ENCODE measurements around the gene ST3GAL4.

Gene ST3GAL4

GRCh38 chr11:126398296-126398695 lies 42.8 kb downstream of the ST3GAL4 start:
- intact Hi-C loops (cut with DNase I), result no loop called here
- peak in 2 of 10 donors; percentile 49 to 59 for DNase-seq

GRCh38 chr11:126398721-126399120 lies 43.2 kb downstream of the ST3GAL4 start:
- DNase-seq, result peak in 1 of 10 donors; percentile 57
- intact Hi-C loops (cut with DNase I), result no loop called here

DNA sequence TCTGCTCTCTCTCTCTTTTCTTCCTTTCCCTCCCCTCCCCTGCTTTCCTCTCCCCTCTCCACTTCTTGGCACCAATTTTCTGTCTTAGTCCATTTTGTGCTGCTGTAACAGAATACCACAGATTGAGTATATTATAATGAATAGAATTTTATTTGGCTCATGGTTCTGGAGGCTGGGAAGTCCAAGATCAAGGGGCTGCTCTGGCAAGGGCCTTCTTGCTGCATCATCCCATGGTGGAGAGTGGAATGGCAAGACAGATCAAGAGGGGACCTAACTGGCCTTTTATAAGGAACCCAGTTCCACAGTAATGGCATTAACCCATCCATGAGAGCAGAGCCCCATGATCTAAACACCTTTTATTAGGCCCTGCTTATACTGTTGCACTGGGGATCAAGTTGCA lies 44.5 kb downstream of the ST3GAL4 start:
- intact Hi-C loops (cut with DNase I), result no loop called here
- DNase-seq, result no peak

DNA sequence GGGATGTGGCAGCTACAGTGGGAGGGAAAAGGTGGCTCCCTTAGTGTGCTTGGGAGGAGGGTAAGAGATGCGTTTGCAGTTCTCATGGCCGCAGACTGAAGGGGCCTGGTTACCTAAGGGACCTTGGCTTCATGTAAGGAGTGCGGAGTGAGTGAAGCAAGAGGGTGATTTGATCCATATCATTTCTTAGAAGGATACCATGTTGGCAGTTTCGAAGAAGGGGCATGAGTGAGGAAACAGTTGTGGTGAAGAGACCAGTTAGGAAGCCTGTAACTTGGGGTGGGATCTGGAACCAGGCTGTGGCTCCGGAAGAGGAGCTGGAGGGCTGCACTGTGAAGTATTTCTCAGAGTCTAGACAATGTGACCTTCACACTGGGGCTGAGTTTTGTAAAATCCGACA lies 45.0 kb downstream of the ST3GAL4 start:
- intact Hi-C loops (cut with DNase I), result no loop called here
- DNase-seq, result peak in 1 of 10 donors; percentile 10

- intact Hi-C loops (cut with DNase I), result no loop called here
- DNase-seq, result peak in 2 of 10 donors; percentile 59
Measured at GRCh38 chr11:126403022-126403581, 47.6 kb downstream of the ST3GAL4 start.

DNA sequence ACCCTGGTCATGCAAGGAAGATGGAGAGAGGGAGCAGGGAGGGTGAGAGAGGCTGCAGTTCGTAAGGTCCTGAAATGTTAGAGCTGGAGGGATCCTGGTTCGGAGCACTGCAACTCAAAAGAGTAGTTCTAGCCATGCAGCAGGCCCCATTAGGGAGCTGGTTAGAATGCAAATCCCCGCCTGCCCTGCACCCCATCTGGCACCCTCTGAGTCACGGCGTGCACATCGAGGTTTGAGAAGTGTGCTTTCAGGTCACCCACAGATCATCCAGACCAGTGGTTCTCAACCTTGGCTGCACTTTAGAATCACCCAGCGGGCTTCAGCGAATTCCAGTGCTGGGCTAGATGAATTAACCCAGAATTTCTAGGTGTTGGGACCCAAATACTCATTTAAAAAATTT lies 48.2 kb downstream of the ST3GAL4 start:
- intact Hi-C loops (cut with DNase I), result no loop called here
- DNase-seq, result peak in 2 of 10 donors; percentile 7 to 74

DNA sequence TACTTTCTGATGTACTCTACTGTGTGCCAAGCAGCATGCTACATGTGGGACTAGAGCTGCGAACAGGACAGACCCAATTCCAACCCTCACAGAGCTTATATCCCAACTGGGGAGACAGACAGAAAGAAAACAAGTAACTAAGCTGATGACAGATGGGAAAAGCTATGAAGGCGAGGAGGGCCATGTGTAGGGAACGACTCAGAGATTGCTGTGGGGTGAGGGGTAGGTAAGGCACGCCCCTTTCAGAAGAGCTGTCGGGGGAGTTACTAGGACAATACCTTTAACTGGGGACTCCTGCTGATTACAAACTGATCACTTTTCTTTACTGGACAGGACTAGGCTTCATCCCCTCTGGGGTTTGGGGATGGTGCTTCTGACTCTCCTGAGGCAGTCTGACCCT lies 48.9 kb downstream of the ST3GAL4 start:
- DNase-seq, result peak in 1 of 10 donors; percentile 11
- intact Hi-C loops (cut with DNase I), result no loop called here

GRCh38 chr11:126405374-126405773 lies 49.9 kb downstream of the ST3GAL4 start:
- intact Hi-C loops (cut with DNase I), result no loop called here
- peak in 1 of 10 donors; percentile 30 for DNase-seq

DNA sequence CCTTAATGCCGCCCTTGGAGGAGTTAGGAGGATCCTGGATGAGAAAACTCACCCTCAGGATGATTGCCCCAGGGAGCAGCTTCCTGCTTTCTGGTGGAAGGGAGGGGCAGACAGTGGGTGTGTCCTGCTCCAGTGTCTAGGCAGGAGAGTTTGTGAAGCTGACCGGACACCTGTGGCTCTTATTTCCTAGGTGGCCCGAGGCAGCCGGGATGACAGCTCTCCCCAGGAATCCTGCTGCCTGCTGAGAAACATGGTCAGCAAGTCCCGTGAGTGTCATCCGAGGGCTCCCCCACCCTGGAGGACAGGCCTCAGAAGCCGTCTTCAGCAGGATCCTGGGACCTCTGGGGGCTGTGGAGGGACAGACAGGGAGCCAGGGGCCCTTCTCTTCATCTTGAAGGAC lies 50.4 kb downstream of the ST3GAL4 start:
- intact Hi-C loops (cut with DNase I), result no loop called here
- DNase-seq, result peak in 2 of 10 donors; percentile 73 to 81

DNA sequence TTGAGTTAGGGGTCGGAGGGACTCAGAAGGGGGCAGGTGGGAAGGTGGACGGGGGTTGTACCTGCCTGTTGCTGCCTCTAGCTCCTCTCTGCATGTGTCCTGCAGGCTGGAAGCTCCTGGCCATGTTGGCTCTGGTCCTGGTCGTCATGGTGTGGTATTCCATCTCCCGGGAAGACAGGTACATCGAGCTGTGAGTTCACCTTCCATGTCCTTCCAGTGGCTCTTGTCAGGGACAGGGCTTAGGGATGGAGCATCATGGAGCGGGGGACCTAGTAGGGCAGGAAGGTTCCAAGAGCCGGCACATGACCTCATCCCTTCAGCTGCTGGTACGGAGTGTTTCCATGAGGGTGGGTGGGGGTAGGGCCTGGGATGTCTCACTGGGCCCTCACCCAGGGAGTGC lies 50.9 kb downstream of the ST3GAL4 start:
- intact Hi-C loops (cut with DNase I), result no loop called here
- peak in 3 of 10 donors; percentile 43 to 75 (median 65) for DNase-seq

DNA sequence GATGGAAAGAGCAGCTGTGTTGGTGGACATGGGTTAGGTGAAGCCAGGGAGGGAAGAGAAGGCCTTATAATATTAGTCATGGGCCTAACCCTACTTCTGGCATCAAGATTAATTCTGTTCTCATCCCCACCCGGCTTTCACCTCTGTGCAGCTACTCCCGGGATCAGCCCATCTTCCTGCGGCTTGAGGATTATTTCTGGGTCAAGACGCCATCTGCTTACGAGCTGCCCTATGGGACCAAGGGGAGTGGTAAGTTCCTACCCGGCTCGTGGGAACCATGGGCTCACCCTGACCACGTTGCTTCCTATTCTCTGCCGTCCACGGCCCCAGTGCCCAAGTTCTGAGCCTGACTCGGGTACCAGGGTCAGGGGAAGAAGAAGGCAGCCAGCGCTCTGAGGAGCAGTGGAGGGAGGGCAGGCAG lies 51.6 kb downstream of the ST3GAL4 start:
- peak in 3 of 10 donors; percentile 46 to 75 (median 73) for DNase-seq
- intact Hi-C loops (cut with DNase I), result no loop called here

GRCh38 chr11:126407682-126408288 lies 52.3 kb downstream of the ST3GAL4 start:
- intact Hi-C loops (cut with DNase I), result no loop called here
- DNase-seq, result peak in 3 of 10 donors; percentile 17 to 57 (median 49)

GRCh38 chr11:126408496-126408895 lies 53.0 kb downstream of the ST3GAL4 start:
- intact Hi-C loops (cut with DNase I), result no loop called here
- DNase-seq, result peak in 3 of 10 donors; percentile 22 to 74 (median 62)

DNA sequence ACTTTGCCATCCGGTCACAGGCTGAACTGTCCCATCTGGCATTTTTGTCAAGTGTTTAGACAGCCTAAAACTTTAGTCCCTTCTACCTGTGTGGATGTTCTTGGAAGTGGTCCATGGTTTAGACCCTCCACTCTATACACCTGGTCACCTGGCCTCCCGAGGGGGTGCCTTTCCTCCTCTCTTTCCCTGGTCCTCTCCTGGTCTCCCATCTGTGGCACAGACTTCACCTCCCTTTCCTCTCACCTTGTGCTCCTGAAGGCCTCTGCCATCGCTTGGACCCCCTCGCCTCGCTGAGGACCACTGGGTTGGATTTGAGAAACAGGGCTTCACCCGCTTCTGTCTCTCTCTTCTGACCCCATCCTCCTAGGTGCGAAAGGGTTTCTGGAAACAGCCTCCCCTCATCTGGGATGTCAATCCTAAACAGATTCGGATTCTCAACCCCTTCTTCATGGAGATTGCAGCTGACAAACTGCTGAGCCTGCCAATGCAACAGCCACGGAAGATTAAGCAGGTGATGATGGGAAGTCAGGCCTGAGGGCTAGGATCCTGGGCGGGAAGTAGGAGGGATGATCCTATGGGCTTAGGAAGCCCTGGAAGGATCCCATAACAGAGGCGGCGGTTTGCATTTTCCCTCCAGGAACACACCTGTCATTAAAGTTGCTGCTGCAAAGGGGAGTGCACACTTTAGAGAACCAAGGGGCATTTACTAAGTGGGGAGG lies 53.6 kb downstream of the ST3GAL4 start:
- peak in 2 of 10 donors; percentile 28 to 29 for DNase-seq
- intact Hi-C loops (cut with DNase I), result no loop called here

GRCh38 chr11:126409620-126409985 lies 54.1 kb downstream of the ST3GAL4 start:
- intact Hi-C loops (cut with DNase I), result no loop called here
- peak in 2 of 10 donors; percentile 4 to 33 for DNase-seq

DNA sequence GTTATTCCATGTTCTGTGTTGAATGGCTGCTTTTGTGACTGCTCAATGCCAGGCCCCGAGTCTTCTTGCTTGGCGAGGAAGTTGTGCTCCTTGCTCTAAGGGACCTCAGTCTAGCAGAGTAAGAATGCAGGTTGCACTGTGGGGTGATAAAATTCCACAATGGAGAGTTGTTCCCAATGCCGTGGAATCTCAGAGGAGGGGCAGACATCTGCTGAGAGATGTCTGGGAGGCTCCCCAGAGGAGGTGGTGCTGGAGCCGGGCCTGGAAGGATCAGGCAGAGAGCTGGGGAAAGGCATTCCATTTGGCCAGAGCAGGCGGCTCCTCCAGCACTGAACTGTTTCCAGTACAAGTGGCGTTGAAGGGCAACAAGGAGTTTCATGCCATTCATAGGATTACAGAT lies 55.2 kb downstream of the ST3GAL4 start:
- peak in 3 of 10 donors; percentile 69 to 79 (median 74) for DNase-seq
- intact Hi-C loops (cut with DNase I), result no loop called here

- intact Hi-C loops (cut with DNase I), result no loop called here
- peak in 3 of 10 donors; percentile 12 to 57 (median 14) for DNase-seq
Measured at GRCh38 chr11:126411971-126412381, 56.5 kb downstream of the ST3GAL4 start.

DNA sequence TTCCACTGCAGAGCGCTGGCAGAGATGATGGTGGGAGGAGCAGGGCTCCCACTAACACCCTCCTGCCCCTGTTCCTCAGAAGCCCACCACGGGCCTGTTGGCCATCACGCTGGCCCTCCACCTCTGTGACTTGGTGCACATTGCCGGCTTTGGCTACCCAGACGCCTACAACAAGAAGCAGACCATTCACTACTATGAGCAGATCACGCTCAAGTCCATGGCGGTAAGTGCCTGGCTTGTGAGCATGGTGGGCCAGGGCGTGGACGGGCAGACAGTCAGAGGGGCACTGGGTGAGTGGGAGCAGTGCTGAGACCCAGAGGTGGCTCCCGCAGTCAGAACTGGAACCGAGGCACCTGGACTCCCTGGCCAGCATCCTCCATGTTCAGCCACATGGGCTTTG lies 57.9 kb downstream of the ST3GAL4 start:
- intact Hi-C loops (cut with DNase I), result no loop called here
- DNase-seq, result peak in 3 of 10 donors; percentile 56 to 83 (median 66)

DNA sequence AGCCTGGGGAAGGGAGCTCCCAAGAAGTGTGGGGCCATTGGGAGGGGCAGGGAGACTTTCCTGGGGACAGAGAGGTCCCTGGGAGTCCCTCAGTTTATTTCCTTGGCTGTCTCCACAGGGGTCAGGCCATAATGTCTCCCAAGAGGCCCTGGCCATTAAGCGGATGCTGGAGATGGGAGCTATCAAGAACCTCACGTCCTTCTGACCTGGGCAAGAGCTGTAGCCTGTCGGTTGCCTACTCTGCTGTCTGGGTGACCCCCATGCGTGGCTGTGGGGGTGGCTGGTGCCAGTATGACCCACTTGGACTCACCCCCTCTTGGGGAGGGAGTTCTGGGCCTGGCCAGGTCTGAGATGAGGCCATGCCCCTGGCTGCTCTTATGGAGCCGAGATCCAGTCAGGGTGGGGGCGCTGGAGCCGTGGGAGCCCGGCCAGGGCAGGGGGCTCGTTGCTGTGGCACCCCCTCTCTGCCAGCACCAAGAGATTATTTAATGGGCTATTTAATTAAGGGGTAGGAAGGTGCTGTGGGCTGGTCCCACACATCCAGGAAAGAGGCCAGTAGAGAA lies 58.4 kb downstream of the ST3GAL4 start:
- peak in 3 of 10 donors; percentile 37 to 66 (median 65) for DNase-seq
- intact Hi-C loops (cut with DNase I), result no loop called here

GRCh38 chr11:126414615-126415014 lies 59.1 kb downstream of the ST3GAL4 start:
- intact Hi-C loops (cut with DNase I), result loop anchor here (5.0 kb wide), 2 partner anchors 57 to 112 kb away; partner anchors contain the start of genes DCPS and ST3GAL4
- peak in 5 of 10 donors; percentile 29 to 90 (median 69) for DNase-seq

DNA sequence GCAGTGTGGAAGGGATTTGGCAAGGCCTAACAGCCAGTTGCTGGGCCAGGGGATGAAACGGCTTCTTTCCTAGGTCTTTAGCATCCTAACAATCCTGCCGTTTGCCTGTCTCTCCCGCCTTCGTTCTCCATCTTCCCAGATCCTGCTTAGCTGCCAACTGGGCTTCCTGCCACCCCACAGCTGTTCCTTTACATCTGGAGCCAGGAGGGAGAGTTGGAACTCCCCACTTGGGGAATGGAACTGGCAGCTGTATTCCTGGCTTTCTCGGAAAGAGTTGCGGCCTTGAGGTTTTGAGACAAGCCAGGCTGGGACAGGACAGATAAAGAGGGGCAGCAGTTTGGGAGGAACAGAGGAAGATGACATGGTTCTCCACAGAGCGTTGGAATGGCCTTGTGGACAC lies 59.6 kb downstream of the ST3GAL4 start:
- peak in 9 of 10 donors; percentile 54 to 96 (median 81) for DNase-seq
- intact Hi-C loops (cut with DNase I), result loop anchor here (5.0 kb wide), 2 partner anchors 58 to 113 kb away; partner anchors contain the start of genes DCPS and ST3GAL4

Measured in posterior cingulate gyrus (tissue), 11 donors.